GM10847 (cell line): ENCODE measurements around the gene KLC4.

Source experiments
- POLR2A ChIP-seq: IDR thresholded peaks from 2 replicates; pipeline ENCODE4 v1.6.1; 2011; ENCODE audit not compliant: insufficient read length; ENCODE audit errors: extremely low read depth

Gene KLC4

GRCh38 chr6:43059168-43060033 lies at the start of gene KLC4, which contains the start of gene MRPL2:
Gene KLC4, plus strand, starts transcription at chr6:43059631. Its CDS starts 1,705 bp downstream, at chr6:43061336.
Gene MRPL2, minus strand, starts transcription at chr6:43059434. Its CDS starts 53 bp downstream, at chr6:43059381.
- peak; percentile 89 for TF ChIP-seq POLR2A

- TF ChIP-seq POLR2A = no peak
These were observed 48.2 kb upstream of the KLC4 start for GRCh38 chr6:43011207-43011606.

GRCh38 chr6:43012364-43012763 lies 47.1 kb upstream of the KLC4 start:
- no peak for TF ChIP-seq POLR2A

GRCh38 chr6:43013097-43013842 lies 46.2 kb upstream of the KLC4 start:
- TF ChIP-seq POLR2A = no peak

- peak; percentile 26 for TF ChIP-seq POLR2A
These were observed 45.5 kb upstream of the KLC4 start, which contains the start of the genes KLHDC3 and MEA1 for GRCh38 chr6:43013843-43014433. Gene KLHDC3, plus strand, starts transcription at chr6:43014249. Its CDS starts 2,944 bp downstream, at chr6:43017193. Gene MEA1, minus strand, starts transcription at chr6:43013946. Its CDS starts 133 bp downstream, at chr6:43013813.

GRCh38 chr6:43014434-43014909 lies 45.0 kb upstream of the KLC4 start:
- TF ChIP-seq POLR2A = no peak

GRCh38 chr6:43016176-43016942 lies 43.1 kb upstream of the KLC4 start:
- TF ChIP-seq POLR2A = no peak

GRCh38 chr6:43016943-43017334 lies 42.5 kb upstream of the KLC4 start:
- no peak for TF ChIP-seq POLR2A

- no peak for TF ChIP-seq POLR2A
These were observed 40.3 kb upstream of the KLC4 start for GRCh38 chr6:43019152-43019551.

GRCh38 chr6:43020052-43020705 lies 39.3 kb upstream of the KLC4 start:
- no peak for TF ChIP-seq POLR2A

- TF ChIP-seq POLR2A = no peak
These were observed 38.6 kb upstream of the KLC4 start for GRCh38 chr6:43020847-43021246.

GRCh38 chr6:43021270-43022047 lies 38.0 kb upstream of the KLC4 start, which contains the start of gene RRP36:
Gene RRP36, plus strand, starts transcription at chr6:43021623. Its CDS starts 32 bp downstream, at chr6:43021655.
- peak; percentile 58 for TF ChIP-seq POLR2A

GRCh38 chr6:43024436-43024835 lies 35.0 kb upstream of the KLC4 start:
- TF ChIP-seq POLR2A = no peak

- no peak for TF ChIP-seq POLR2A
These were observed 33.1 kb upstream of the KLC4 start for GRCh38 chr6:43026365-43026764.

- no peak for TF ChIP-seq POLR2A
These were observed 30.3 kb upstream of the KLC4 start for GRCh38 chr6:43029120-43029519.
